Superior temporal gyrus (tissue), 1 donor: ENCODE measurements around the gene TRPV3.

Experiments
- DNase-seq: peaks from one replicate; pipeline ENCODE4 v3.0.0-alpha.2; 2016; ENCODE audit errors: extremely low spot score

TRPV3 gene

DNA sequence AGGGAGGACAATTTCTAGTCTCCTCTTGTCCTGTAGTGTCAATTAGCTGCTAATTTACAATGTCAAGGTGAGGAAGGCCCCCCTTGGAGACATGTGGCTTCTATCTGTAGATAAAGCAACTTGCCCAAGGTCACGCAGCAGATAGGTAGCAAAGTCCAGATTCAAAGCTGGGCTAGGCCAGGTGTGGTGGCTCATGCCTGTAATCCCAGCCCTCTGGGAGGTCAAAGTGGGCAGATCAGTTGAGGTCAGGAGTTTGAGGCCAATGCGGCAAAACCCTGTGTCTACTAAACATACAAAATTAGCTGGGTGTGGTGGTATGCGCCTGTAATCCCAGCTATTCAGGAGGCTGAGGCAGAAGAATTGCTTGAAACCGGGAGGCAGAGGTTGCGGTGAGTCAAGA is 11.1 kb downstream of the TRPV3 start:
- DNase-seq: no peak

DNA sequence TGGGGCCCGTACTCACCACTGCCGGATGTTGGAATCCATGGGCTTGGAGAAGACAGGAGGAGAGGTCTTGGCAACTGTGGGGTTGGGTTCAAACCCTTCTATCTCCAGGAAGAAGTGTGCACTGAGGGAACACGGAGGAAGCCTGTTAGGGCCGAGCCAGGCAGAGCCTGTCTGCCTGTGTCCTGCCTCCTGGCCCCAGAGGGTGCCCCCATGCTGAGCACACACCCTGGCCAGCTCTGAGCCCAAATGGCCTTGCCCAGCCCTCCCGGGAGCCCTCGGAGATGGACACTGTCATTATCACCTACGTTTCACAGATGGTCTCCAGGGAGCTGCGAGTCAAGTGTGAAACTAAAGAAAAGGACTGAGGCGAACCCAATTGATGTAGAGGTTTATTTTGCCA is 12.5 kb downstream of the TRPV3 start:
- DNase-seq: no peak

GRCh38 chr17:3544365-3544764 is 13.2 kb downstream of the TRPV3 start:
- no peak for DNase-seq

DNA sequence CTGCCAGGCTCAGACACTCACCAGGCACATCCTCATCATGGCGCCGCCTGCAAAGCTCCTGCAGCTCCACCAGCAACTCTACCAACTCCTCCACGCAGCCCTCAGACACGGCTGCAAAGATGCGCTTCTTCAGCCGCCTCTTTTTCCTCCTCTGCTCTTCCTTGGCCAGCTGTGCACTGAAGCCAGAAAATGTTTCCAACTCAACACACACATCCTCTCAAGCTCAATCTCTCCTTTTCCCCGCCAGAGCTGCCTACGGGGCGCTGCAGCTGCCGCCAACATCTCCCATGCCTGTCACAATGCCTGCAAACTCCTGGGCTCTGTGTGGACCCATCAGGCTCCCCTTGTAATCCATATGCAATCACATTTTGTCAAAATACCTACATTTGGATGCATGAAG is 14.2 kb downstream of the TRPV3 start:
- peak; percentile 26 for DNase-seq

DNA sequence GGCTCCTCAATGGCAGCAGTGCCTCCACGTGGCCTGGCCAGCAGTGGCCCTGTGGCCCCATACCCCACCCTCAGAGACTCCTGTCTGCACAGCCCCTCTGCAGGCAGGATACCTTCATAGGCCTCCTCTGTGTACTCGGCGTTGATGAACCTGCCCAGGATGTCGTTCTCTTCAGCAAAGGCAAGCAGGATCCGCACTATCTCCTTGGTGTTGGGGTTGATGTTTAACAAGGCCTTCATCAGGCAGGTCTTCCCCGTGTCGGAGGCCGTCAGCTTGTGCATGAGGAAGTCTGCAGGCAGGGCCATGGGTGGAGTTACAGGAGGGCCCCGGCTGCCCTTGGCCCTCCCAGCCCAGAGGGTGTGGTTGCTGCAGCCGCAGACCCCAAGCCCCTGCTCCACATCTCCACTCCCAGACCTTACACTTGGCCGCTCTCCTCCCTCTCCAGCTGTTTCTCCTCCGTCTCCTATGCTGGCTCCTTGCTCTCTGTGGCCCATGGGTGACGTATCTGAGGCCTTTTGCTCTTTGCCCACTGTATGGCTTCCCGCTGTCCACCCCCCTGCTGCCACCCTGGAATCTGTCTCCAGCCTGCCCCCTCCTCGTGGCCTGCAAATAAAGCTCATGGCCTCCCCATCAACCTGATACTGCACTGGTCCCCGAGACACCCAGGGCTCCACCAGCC is 15.1 kb downstream of the TRPV3 start:
- DNase-seq: no peak

GRCh38 chr17:3539881-3540540 is 17.6 kb downstream of the TRPV3 start:
- DNase-seq: no peak

GRCh38 chr17:3536716-3537115 is 20.9 kb downstream of the TRPV3 start:
- peak; percentile 15 for DNase-seq

GRCh38 chr17:3535253-3535995 is 22.2 kb downstream of the TRPV3 start:
- peak; percentile 80 for DNase-seq

DNA sequence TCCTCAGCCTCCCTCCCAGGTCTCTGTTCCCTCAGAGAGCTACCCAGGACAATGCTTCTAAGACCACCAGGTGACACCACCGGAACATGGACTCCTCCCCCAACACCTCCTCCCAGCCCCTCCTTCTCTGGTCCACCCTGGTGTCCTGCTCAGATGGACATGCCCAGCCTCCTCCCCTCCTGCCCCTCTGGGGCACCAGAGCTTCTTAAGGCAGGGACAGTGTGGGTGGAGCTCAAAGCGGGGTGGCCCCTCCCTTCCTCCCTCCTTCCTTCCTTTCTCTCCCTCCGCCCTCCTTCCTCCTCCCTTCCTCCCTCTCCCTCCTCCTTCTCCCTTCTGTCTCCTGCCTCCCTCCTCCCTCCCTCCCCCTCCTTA is 22.7 kb downstream of the TRPV3 start:
- no peak for DNase-seq

- DNase-seq: peak; percentile 9
Observed at GRCh38 chr17:3533752-3534151, 23.9 kb downstream of the TRPV3 start.

GRCh38 chr17:3532859-3533142 is 24.8 kb downstream of the TRPV3 start:
- DNase-seq: no peak

- no peak for DNase-seq
Observed at GRCh38 chr17:3532106-3532858, 25.3 kb downstream of the TRPV3 start.

GRCh38 chr17:3531266-3532101 is 26.1 kb downstream of the TRPV3 start:
- DNase-seq: peak; percentile 99

- peak; percentile 78 for DNase-seq
Observed at GRCh38 chr17:3529817-3530741, 27.5 kb downstream of the TRPV3 start.

DNA sequence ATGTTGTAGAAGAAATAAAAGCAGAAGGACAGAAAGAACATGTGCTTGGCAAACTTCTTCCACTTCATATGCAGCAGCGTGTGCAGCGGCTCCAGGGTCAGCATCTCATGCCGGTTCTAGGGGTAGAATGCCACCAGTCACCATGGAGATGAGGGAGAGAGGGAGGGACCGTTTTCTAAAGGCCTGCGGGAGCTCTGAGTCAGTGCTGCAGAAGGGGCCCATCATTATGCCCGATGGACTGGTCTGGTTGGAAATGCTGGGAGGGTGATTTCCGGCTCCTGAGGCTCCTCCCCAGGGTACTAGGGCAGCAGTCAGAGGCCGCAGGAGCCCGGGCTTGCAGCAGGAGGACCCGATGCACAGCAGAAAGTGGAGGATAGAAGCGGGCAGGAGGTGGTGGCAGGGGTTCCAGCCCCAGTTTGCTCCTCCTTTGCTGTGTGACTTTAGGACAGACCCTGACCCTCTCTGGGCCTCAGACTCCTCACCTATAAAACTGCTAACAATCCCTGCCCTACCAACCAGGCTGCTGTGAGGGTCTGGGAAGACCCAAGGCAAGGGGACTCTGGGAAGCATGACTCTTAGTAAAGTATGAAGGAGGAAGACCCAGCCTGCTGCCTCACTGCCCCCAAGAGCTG is 28.6 kb downstream of the TRPV3 start:
- peak; percentile 17 for DNase-seq

GRCh38 chr17:3528403-3528851 is 29.2 kb downstream of the TRPV3 start:
- DNase-seq: no peak

GRCh38 chr17:3527896-3528295 is 29.7 kb downstream of the TRPV3 start:
- no peak for DNase-seq

- no peak for DNase-seq
Observed at GRCh38 chr17:3527468-3527867, 30.1 kb downstream of the TRPV3 start.

- no peak for DNase-seq
Observed at GRCh38 chr17:3526971-3527370, 30.6 kb downstream of the TRPV3 start.

DNA sequence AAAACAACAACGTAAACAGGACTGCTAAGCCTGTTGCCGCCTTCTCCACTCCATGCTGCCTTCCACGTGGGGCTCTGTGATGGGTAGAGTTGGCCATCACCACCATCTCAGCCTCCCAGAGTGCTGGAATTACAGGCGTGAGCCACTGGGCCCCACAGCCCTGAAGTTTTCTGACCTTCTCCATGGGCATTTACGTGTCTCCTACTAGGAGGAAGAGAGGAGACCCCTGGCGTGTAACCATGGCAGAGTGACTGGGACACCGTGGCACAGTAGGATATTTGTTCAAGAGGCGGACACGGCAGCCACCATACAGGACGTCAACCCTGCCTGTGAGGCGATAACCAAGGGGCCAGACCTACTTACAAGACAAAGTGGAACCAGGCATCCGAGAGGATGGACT is 31.1 kb downstream of the TRPV3 start:
- no peak for DNase-seq
